Esophagus muscularis mucosa (tissue), 4 donors: ENCODE data around the gene LRTM2. TPM values are rescaled to one million over a fixed set of nuclear protein-coding genes. Genes with fewer than 3 reads are reported as not detected.

ENCODE experiments used
- DNase-seq: peaks from one replicate; pipeline ENCODE4 v3.0.0-alpha.2; 2017; ENCODE audit errors: extremely low spot score
- H3K27ac ChIP-seq, 4 donors: fragments of 200-600 bp; sonication (generic); replicated peaks in 1 of 4; 1 replicate in 3 of 4; 2 replicates in 1 of 4; pipeline ENCODE4 v1.5.1; 2016 to 2019; ENCODE audit warnings: mild to moderate bottlenecking in 1 of 4
- H3K27me3 ChIP-seq, 4 donors: fragments of 200-600 bp; sonication (generic); one replicate each; pipeline versions ENCODE4 v1.5.1 to v1.6.0; 2016 to 2019
- H3K36me3 ChIP-seq, 4 donors: fragments of 200-600 bp; sonication (generic); one replicate each; pipeline ENCODE4 v1.5.1; 2016 to 2019
- H3K4me1 ChIP-seq, 4 donors: fragments of 200-600 bp; sonication (generic); one replicate each; pipeline ENCODE4 v1.5.1; 2016 to 2019
- H3K4me3 ChIP-seq, 4 donors: fragments of 200-600 bp; sonication (generic); 1 replicate in 2 of 4; 2 replicates in 2 of 4; pipeline ENCODE4 v1.5.1; 2016 to 2019; ENCODE audit warnings: mild to moderate bottlenecking in 4 of 4, moderate library complexity in 1 of 4
- H3K9me3 ChIP-seq, 4 donors: fragments of 200-600 bp; sonication (generic); 1 replicate in 3 of 4; 2 replicates in 1 of 4; pipeline ENCODE4 v1.5.1; 2016 to 2019
- EP300 ChIP-seq: sonication (generic); formaldehyde crosslinking; IDR thresholded peaks from one replicate; pipeline ENCODE4 v1.6.1; 2017; ENCODE audit warnings: antibody characterized with exemption
- POLR2A ChIP-seq: fragments of 450-650 bp; IDR thresholded peaks from one replicate; pipeline ENCODE4 v1.6.1; 2017; ENCODE audit warnings: antibody characterized with exemption, moderate library complexity, mild to moderate bottlenecking, low read depth
- POLR2AphosphoS5 ChIP-seq, 2 donors: sonication (generic); formaldehyde crosslinking; IDR thresholded peaks; one replicate each; pipeline ENCODE4 v1.6.1; 2017; ENCODE audit warnings: antibody characterized with exemption in 2 of 2
- WGBS: methylation state at CpG from one replicate; pipeline ENCODE4 v1.1.5; 2018; 5-methylcytosine and 5-hydroxymethylcytosine counted together
- intact Hi-C: fragments of 100-400 bp; cut with DNase I; formaldehyde crosslinking; loops from one replicate; pipeline ENCODE4 v1.15.1; 2023
- total RNA-seq, 4 donors: library from RNA; depleted of rRNA; stranded (reverse); fragments of >200 nt; gene quantifications; one replicate each; pipeline versions ENCODE4 v1.1.0 to v1.2.1, GENCODE V29; 2016
- TF ChIP-seq, protein P1 (sequence below), 3 experiments: fragments of 200-600 bp in 2 of 3; fragments of 450-650 bp in 1 of 3; sonication (generic) in 2 of 3; IDR thresholded peaks; one replicate each; pipeline ENCODE4 v1.5.1; 2017 to 2019; ENCODE audit warnings: antibody characterized with exemption in 3 of 3, mild to moderate bottlenecking in 2 of 3, moderate library complexity in 1 of 3

Gene LRTM2
- total RNA-seq, 4 donors from 2014 or later: 0.17 TPM; not detected in 3

DNA sequence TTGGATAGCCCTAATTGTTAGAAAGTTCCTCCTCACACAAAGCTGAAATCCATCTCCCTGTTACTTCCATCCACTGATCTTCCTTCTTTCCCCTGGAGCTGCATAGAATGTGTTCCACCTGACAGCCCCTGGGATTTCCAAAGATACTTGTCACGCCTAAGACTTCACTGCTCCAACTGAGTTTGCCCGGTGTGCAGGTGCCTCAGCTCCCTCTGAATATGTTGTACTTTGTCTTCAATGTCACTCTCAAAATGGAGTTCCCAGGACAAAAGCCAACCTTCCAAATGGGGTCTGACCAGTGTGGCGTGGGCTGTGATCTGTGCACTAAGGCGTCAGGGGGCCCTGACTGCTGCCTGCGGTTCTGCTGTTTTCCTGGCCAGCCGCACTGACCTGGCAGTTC, 55.2 kb downstream of the LRTM2 start:
- Histone ChIP-seq H3K9me3 (no peaks in the 10 kb centered on the region), H3K27ac (no peak overlapping the region), H3K4me3 (no peak overlapping the region), H3K27me3 (no peaks in the 10 kb centered on the region), H3K36me3 (no peaks in the 10 kb centered on the region), H3K4me1 (no peaks in the 10 kb centered on the region)
- TF ChIP-seq POLR2AphosphoS5 (IDR thresholded peaks at IDR 0.05) (no peak), POLR2A (no peak), EP300 (no peak)
- TF ChIP-seq, protein P1, sequence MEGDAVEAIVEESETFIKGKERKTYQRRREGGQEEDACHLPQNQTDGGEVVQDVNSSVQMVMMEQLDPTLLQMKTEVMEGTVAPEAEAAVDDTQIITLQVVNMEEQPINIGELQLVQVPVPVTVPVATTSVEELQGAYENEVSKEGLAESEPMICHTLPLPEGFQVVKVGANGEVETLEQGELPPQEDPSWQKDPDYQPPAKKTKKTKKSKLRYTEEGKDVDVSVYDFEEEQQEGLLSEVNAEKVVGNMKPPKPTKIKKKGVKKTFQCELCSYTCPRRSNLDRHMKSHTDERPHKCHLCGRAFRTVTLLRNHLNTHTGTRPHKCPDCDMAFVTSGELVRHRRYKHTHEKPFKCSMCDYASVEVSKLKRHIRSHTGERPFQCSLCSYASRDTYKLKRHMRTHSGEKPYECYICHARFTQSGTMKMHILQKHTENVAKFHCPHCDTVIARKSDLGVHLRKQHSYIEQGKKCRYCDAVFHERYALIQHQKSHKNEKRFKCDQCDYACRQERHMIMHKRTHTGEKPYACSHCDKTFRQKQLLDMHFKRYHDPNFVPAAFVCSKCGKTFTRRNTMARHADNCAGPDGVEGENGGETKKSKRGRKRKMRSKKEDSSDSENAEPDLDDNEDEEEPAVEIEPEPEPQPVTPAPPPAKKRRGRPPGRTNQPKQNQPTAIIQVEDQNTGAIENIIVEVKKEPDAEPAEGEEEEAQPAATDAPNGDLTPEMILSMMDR (IDR thresholded peaks at IDR 0.05): no peak
- DNase-seq: peak; percentile 75
- intact Hi-C loops: no loop called here
- 82% methylated on average over 6 of the region's 6 CpGs for WGBS

DNA sequence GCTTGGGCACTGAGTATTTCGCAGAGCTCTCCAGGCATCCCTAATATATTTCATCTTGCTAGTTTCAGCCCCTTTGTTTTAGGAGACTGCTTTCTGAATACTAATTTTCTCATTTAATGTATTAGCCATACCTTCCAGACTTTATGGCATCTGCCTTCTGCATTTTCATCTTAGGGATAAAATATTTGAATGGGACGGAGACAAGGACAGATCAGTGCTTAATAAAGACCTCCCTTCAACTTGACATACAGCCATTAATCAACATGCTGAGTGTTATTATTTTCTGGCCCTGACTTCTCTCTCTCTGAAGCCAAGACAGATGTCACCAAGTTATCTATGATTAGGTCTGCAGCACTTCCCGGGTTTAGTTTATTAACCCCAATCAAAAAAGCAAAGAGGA, 55.7 kb downstream of the LRTM2 start:
- no peak for DNase-seq
- no peaks in the 10 kb centered on the region for H3K4me1 ChIP-seq
- intact Hi-C loops: no loop called here
- H3K4me3 ChIP-seq: no peak overlapping the region
- TF ChIP-seq, protein P1 (IDR thresholded peaks at IDR 0.05): no peak
- TF ChIP-seq EP300: no peak
- TF ChIP-seq POLR2AphosphoS5 (IDR thresholded peaks at IDR 0.05): no peak
- 77% methylated on average over 3 of the region's 3 CpGs for WGBS
- no peaks in the 10 kb centered on the region for H3K27me3 ChIP-seq
- H3K27ac ChIP-seq: no peak overlapping the region
- no peaks in the 10 kb centered on the region for H3K36me3 ChIP-seq
- no peaks in the 10 kb centered on the region for H3K9me3 ChIP-seq

DNA sequence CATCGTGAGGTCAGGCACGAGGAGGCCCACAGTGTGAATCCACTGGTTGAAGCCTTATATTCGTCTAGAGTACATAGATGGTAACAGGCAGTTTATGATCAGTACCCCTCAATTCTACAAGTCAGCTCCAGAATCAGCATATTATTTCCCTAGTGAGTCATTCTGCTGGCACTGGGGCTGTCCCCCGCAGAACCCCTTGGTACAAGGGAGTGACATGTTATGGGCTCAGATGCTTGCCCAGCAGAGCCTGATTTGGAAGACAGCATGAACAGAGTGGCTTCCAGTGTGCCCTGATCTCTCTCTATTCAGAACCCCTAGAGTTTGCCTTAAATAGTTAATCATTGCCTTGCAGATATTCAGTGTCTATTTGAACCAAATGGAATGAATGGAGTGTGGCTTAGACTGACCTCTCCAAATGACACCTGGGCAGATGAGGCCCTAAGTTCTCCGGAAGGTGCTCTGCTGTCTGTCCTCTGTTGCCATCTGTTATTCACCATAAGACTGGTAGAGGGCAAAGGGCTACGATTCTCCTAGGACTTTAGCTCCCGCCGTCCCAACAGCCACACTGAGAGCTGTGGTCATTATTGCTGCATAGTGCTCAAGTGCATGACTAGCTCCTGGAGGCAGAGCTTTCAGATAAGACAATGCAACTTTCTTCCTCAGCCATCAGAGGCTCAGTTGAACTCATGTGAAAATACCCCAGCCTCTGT, 57.0 kb downstream of the LRTM2 start:
- no peak overlapping the region for H3K27ac ChIP-seq
- no peaks in the 10 kb centered on the region for H3K27me3 ChIP-seq
- over 99% methylated on average over 8 of the region's 8 CpGs for WGBS
- H3K4me1 ChIP-seq: no peaks in the 10 kb centered on the region
- H3K36me3 ChIP-seq: no peaks in the 10 kb centered on the region
- H3K4me3 ChIP-seq: no peak overlapping the region
- intact Hi-C loops: no loop called here
- peak; percentile 80 for DNase-seq
- TF ChIP-seq POLR2AphosphoS5 (IDR thresholded peaks at IDR 0.05) (no peak), POLR2A (no peak), EP300 (no peak)
- TF ChIP-seq, protein P1 (IDR thresholded peaks at IDR 0.05): no peak
- H3K9me3 ChIP-seq: no peaks in the 10 kb centered on the region

DNA sequence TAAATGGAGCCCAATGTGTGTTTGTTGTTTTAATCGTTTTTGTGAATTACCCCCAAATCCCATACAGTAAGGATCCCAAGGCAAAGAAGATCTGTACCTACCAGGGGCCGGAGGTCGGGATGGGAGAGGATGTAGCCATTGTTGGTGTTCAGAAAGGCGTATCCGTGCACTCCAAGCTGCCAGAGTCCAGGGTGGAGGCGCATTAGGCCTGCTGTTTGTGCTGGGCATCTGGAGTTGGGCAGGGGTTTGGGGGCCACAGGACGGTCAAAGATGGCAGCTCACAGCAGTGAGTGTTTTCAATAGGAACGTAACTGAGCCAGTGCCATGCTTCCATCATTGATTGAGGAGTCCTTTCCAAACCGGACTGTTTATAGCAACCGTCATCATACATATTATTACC, 57.8 kb downstream of the LRTM2 start:
- Histone ChIP-seq H3K27me3 (no peaks in the 10 kb centered on the region), H3K9me3 (no peaks in the 10 kb centered on the region), H3K36me3 (no peaks in the 10 kb centered on the region), H3K4me3 (no peak overlapping the region), H3K4me1 (no peaks in the 10 kb centered on the region), H3K27ac (no peak overlapping the region)
- no peak for TF ChIP-seq POLR2AphosphoS5 (IDR thresholded peaks at IDR 0.05)
- peak; percentile 77 for DNase-seq
- 94% methylated on average over 10 of the region's 10 CpGs for WGBS
- intact Hi-C loops: no loop called here

DNA sequence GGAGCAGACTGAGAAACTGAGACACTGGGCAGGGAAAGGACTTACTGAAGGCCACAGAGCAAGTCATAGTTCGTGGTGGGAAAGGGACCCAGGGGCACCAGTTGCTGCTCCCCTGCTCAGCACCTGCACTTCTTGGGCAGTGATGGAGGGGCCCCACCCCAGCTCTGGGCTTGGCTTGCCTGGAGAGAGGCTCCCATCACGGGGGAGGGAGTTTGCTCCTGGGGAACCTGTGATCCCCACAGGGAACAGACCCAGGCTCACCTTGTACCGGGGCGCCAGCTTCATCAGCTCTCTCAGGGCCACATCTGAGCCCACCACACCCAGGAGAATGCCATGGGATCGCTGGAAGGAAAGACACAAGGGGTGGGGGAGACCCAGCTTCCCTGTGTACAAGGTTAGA, 58.3 kb downstream of the LRTM2 start:
- Histone ChIP-seq H3K9me3 (no peaks in the 10 kb centered on the region), H3K4me1 (no peaks in the 10 kb centered on the region), H3K27me3 (no peaks in the 10 kb centered on the region), H3K36me3 (no peaks in the 10 kb centered on the region), H3K27ac (no peak overlapping the region), H3K4me3 (no peak overlapping the region)
- intact Hi-C loops: no loop called here
- peak; percentile 85 for DNase-seq
- TF ChIP-seq POLR2AphosphoS5 (IDR thresholded peaks at IDR 0.05) (no peak), POLR2A (no peak), EP300 (no peak)
- TF ChIP-seq, protein P1 (IDR thresholded peaks at IDR 0.05): no peak
- 84% methylated on average over 5 of the region's 5 CpGs for WGBS
